PC-3 (cell line): ENCODE data around the gene SOCS2.
"Not testable (repeated sequence)": the region's sequence is repeated elsewhere in the genome, so short reads cannot be mapped to it uniquely, and the experiment has no call there.

Experiments used
- EZH2 ChIP-seq: fragments of 300-600 bp; sonication (generic); IDR thresholded peaks from one replicate; pipeline ENCODE4 v1.6.1; 2017; ENCODE audit warnings: antibody characterized with exemption, mild to moderate bottlenecking, low read length; ENCODE audit not compliant: unreplicated experiment
- EZH2phosphoT487 ChIP-seq: fragments of 300-600 bp; sonication (generic); IDR thresholded peaks from 2 replicates; pipeline ENCODE4 v1.6.1; 2018; ENCODE audit warnings: mild to moderate bottlenecking, antibody characterized with exemption, low read length, borderline replicate concordance
- TF ChIP-seq, protein P1 (sequence below): fragments of 300-600 bp; sonication (generic); conservative IDR thresholded peaks from 2 replicates; pipeline ENCODE4 v1.5.1; 2017; ENCODE audit warnings: antibody characterized with exemption, low read depth, mild to moderate bottlenecking, low read length

DNA sequence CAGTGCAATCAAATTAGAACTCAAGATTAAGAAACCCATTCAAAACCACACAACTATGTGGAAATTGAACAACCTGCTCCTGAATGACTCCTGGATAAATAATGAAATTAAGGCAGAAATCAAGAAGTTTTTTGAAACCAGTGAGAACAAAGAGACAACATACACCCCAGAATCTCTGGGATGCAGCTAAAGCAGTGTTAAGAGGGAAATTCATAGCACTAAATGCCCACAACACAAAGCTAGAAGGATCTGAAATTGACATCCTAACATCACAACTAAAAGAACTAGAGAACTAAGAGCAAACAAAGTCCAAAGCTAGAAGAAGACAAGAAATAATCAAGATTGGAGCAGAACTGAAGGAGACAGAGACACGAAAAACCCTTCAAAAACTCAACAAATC, 13.8 kb upstream of the SOCS2 start:
- TF ChIP-seq, protein P1, sequence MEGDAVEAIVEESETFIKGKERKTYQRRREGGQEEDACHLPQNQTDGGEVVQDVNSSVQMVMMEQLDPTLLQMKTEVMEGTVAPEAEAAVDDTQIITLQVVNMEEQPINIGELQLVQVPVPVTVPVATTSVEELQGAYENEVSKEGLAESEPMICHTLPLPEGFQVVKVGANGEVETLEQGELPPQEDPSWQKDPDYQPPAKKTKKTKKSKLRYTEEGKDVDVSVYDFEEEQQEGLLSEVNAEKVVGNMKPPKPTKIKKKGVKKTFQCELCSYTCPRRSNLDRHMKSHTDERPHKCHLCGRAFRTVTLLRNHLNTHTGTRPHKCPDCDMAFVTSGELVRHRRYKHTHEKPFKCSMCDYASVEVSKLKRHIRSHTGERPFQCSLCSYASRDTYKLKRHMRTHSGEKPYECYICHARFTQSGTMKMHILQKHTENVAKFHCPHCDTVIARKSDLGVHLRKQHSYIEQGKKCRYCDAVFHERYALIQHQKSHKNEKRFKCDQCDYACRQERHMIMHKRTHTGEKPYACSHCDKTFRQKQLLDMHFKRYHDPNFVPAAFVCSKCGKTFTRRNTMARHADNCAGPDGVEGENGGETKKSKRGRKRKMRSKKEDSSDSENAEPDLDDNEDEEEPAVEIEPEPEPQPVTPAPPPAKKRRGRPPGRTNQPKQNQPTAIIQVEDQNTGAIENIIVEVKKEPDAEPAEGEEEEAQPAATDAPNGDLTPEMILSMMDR, result not testable (repeated sequence)
- TF ChIP-seq EZH2, EZH2phosphoT487: not testable (repeated sequence)
